HG03520 (cell line): Measurements from ENCODE around the gene BCKDK.

Source experiments
- ATAC-seq: cut with Tn5 transposase; IDR thresholded peaks from one replicate; pipeline ENCODE4 v1.9.1; 2021; ENCODE audit warnings: mild to moderate bottlenecking, moderate library complexity; ENCODE audit not compliant: unreplicated experiment

BCKDK gene

GRCh38 chr16:31080035-31080629 lies 28.1 kb upstream of the BCKDK start:
- no peak for ATAC-seq

GRCh38 chr16:31080756-31081419 lies 27.3 kb upstream of the BCKDK start:
- no peak for ATAC-seq

- ATAC-seq: no peak
Measured at GRCh38 chr16:31081428-31082351, 26.5 kb upstream of the BCKDK start.

- no peak for ATAC-seq
Measured at GRCh38 chr16:31082368-31083045, 25.7 kb upstream of the BCKDK start.

GRCh38 chr16:31083081-31083480 lies 25.1 kb upstream of the BCKDK start:
- ATAC-seq: no peak

GRCh38 chr16:31083556-31083955 lies 24.6 kb upstream of the BCKDK start:
- ATAC-seq: no peak

GRCh38 chr16:31083981-31084380 lies 24.2 kb upstream of the BCKDK start:
- ATAC-seq: no peak

- no peak for ATAC-seq
Measured at GRCh38 chr16:31084584-31085302, 23.4 kb upstream of the BCKDK start.

- no peak for ATAC-seq
Measured at GRCh38 chr16:31085411-31085810, 22.8 kb upstream of the BCKDK start.

- ATAC-seq: no peak
Measured at GRCh38 chr16:31085873-31086628, 22.1 kb upstream of the BCKDK start.

- ATAC-seq: no peak
Measured at GRCh38 chr16:31086629-31086906, 21.6 kb upstream of the BCKDK start.

GRCh38 chr16:31087481-31087880 lies 20.7 kb upstream of the BCKDK start:
- no peak for ATAC-seq

- no peak for ATAC-seq
Measured at GRCh38 chr16:31087971-31088370, 20.2 kb upstream of the BCKDK start.

- no peak for ATAC-seq
Measured at GRCh38 chr16:31088459-31089183, 19.6 kb upstream of the BCKDK start, which contains the start of gene PRSS53. PRSS53 (minus strand) TSS chr16:31088943; CDS start chr16:31088809, 134 bp downstream.

GRCh38 chr16:31089199-31089598 lies 19.0 kb upstream of the BCKDK start:
- ATAC-seq: no peak

GRCh38 chr16:31090540-31090939 lies 17.6 kb upstream of the BCKDK start:
- no peak for ATAC-seq

GRCh38 chr16:31092330-31092729 lies 15.9 kb upstream of the BCKDK start:
- ATAC-seq: no peak

- ATAC-seq: no peak
Measured at GRCh38 chr16:31093132-31093703, 15.0 kb upstream of the BCKDK start.

GRCh38 chr16:31094088-31094423 lies 14.1 kb upstream of the BCKDK start:
- ATAC-seq: no peak
